Neural cell (in vitro differentiated cells): ENCODE data around the gene CHST11. TPM values are rescaled to one million over a fixed set of nuclear protein-coding genes. Genes with fewer than 3 reads are reported as not detected.
"Not testable (repeated sequence)": the region's sequence is repeated elsewhere in the genome, so short reads cannot be mapped to it uniquely, and the experiment has no call there.

Experiments
- H2AFZ ChIP-seq: fragments of 200-600, 300-800 bp; sonication (generic), shearing (Covaris generic); 2 replicates; pipeline ENCODE4 v1.6.0; 2014; ENCODE audit warnings: low read depth, mild to moderate bottlenecking, antibody characterized with exemption, low read length, moderate library complexity
- H3F3A ChIP-seq: fragments of 200-600 bp; shearing (Covaris generic); 2 replicates; pipeline ENCODE4 v1.6.1; 2016; ENCODE audit warnings: mild to moderate bottlenecking, moderate library complexity, mixed read lengths, antibody characterized with exemption, low read length; ENCODE audit not compliant: insufficient read depth, poor library complexity, severe bottlenecking
- H3K27ac ChIP-seq: fragments of 200-600, 300-800 bp; sonication (generic), shearing (Covaris generic); 2 replicates; pipeline ENCODE4 v1.5.1; 2014; ENCODE audit warnings: mild to moderate bottlenecking, low read length, moderate library complexity
- H3K27me3 ChIP-seq: fragments of 300-800, 200-600 bp; sonication (generic), shearing (Covaris generic); 2 replicates; pipeline ENCODE4 v1.6.0; 2014; ENCODE audit warnings: mild to moderate bottlenecking, low read depth, low read length, moderate library complexity; ENCODE audit not compliant: insufficient read depth
- H3K36me3 ChIP-seq: fragments of 300-800, 200-600 bp; sonication (generic), shearing (Covaris generic); 2 replicates; pipeline ENCODE4 v1.5.1; 2014; ENCODE audit warnings: mild to moderate bottlenecking, antibody characterized with exemption, low read length, moderate library complexity; ENCODE audit not compliant: insufficient read depth
- H3K4me2 ChIP-seq: fragments of 300-800, 200-600 bp; sonication (generic), shearing (Covaris generic); 2 replicates; pipeline ENCODE4 v1.6.0; 2014; ENCODE audit warnings: mild to moderate bottlenecking, low read length
- H3K4me3 ChIP-seq: fragments of 300-800, 200-600 bp; sonication (generic), shearing (Covaris generic); 2 replicates; pipeline ENCODE4 v1.5.1; 2014; ENCODE audit warnings: mild to moderate bottlenecking, low read length, moderate library complexity
- H3K79me2 ChIP-seq: fragments of 200-600 bp; shearing (Covaris generic); replicated peaks from 2 replicates; pipeline ENCODE4 v1.6.0; 2014; ENCODE audit warnings: mild to moderate bottlenecking, low read length, moderate library complexity; ENCODE audit not compliant: insufficient read depth
- H3K9ac ChIP-seq: fragments of 300-800, 200-600 bp; sonication (generic), shearing (Covaris generic); 2 replicates; pipeline ENCODE4 v1.6.1; 2016; ENCODE audit warnings: mild to moderate bottlenecking, low read length, mixed read lengths
- H3K9me2 ChIP-seq: fragments of 200-600 bp; shearing (Covaris generic); 2 replicates; pipeline ENCODE4 v1.6.1; 2016; ENCODE audit warnings: mild to moderate bottlenecking, low read length, mixed read lengths; ENCODE audit not compliant: insufficient read depth
- H3K9me3 ChIP-seq: fragments of 200-600, 300-800 bp; sonication (generic), shearing (Covaris generic); 2 replicates; pipeline ENCODE4 v1.6.1; 2016; ENCODE audit warnings: mild to moderate bottlenecking, mixed run types, low read length, moderate library complexity, mixed read lengths
- H4K20me1 ChIP-seq: fragments of 200-600 bp; shearing (Covaris generic); 2 replicates; pipeline ENCODE4 v1.6.1; 2016; ENCODE audit warnings: mild to moderate bottlenecking, mixed run types; ENCODE audit not compliant: insufficient read depth
- EP300 ChIP-seq: fragments of 450-650 bp; conservative IDR thresholded peaks from 2 replicates; pipeline ENCODE4 v1.6.1; 2014; ENCODE audit warnings: antibody characterized with exemption, mild to moderate bottlenecking, moderate library complexity; ENCODE audit not compliant: poor library complexity, severe bottlenecking
- EZH2 ChIP-seq: fragments of 200-600, 300-800 bp; shearing (Covaris generic), sonication (generic); IDR thresholded peaks from 2 replicates; pipeline ENCODE4 v1.6.1; 2014; ENCODE audit warnings: antibody characterized with exemption, low read length, borderline replicate concordance, mild to moderate bottlenecking; ENCODE audit not compliant: insufficient read depth, poor library complexity, severe bottlenecking
- MXI1 ChIP-seq: fragments of 450-650 bp; conservative IDR thresholded peaks from 2 replicates; pipeline ENCODE4 v1.6.1; 2014; ENCODE audit warnings: antibody characterized with exemption, mild to moderate bottlenecking; ENCODE audit not compliant: poor library complexity, severe bottlenecking
- POLR2AphosphoS5 ChIP-seq: IDR thresholded peaks from 2 replicates; pipeline ENCODE4 v1.6.1; 2012
- RAD21 ChIP-seq: fragments of 450-650 bp; conservative IDR thresholded peaks from 2 replicates; pipeline ENCODE4 v1.6.1; 2014; ENCODE audit warnings: antibody characterized with exemption, mild to moderate bottlenecking, moderate library complexity
- REST ChIP-seq: IDR thresholded peaks from 2 replicates; pipeline ENCODE4 v1.6.1; 2012; ENCODE audit warnings: borderline replicate concordance
- SMC3 ChIP-seq: fragments of 450-650 bp; conservative IDR thresholded peaks from 2 replicates; pipeline ENCODE4 v1.6.1; 2014; ENCODE audit warnings: antibody characterized with exemption, mild to moderate bottlenecking, moderate library complexity; ENCODE audit not compliant: poor library complexity
- TAF1 ChIP-seq: IDR thresholded peaks from 2 replicates; pipeline ENCODE4 v1.6.1; 2012; ENCODE audit warnings: low read depth
- polyA plus RNA-seq: library from polyadenylated mRNA; depleted of rRNA; stranded (reverse); fragments of >200 nt; gene quantifications from 2 replicates; pipeline ENCODE4 v1.2.3, GENCODE V29; 2014
- TF ChIP-seq, protein P1 (sequence below): fragments of 450-650 bp; IDR thresholded peaks from 2 replicates; pipeline ENCODE4 v1.5.1; 2014; ENCODE audit warnings: antibody characterized with exemption, mild to moderate bottlenecking, moderate library complexity; ENCODE audit not compliant: poor library complexity, severe bottlenecking

CHST11 gene
- polyA plus RNA-seq, 1 donor from 2014 or later = 15.0 TPM

DNA sequence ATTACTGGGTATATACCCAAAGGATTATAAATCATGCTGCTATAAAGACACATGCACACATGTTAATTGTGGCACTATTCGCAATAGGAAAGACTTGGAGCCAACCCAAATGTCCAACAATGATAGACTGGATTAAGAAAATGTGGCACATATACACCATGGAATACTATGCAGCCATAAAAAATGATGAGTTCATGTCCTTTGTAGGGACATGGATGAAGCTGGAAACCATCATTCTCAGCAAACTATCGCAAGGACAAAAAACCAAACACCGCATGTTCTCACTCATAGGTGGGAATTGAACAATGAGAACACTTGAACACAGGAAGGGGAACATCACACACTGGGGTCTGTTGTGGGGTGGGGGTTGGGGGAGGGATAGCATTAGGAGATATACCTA lies 117.6 kb downstream of the CHST11 start:
- not testable (repeated sequence) for H3K9ac ChIP-seq, H3K9me2 ChIP-seq, H3K27ac ChIP-seq, H3K79me2 ChIP-seq, H3K4me2 ChIP-seq, H2AFZ ChIP-seq, H3K36me3 ChIP-seq, H4K20me1 ChIP-seq, H3K4me3 ChIP-seq, H3K9me3 ChIP-seq, H3F3A ChIP-seq, H3K27me3 ChIP-seq

GRCh38 chr12:104574758-104575157 lies 118.0 kb downstream of the CHST11 start:
- H3F3A ChIP-seq, H3K9ac ChIP-seq, H3K9me3 ChIP-seq, H3K4me3 ChIP-seq, H3K27me3 ChIP-seq, H3K36me3 ChIP-seq, H4K20me1 ChIP-seq, H3K27ac ChIP-seq, H3K79me2 ChIP-seq, H3K4me2 ChIP-seq, H2AFZ ChIP-seq, H3K9me2 ChIP-seq: not testable (repeated sequence)

GRCh38 chr12:104575442-104576186 lies 118.9 kb downstream of the CHST11 start:
- Histone ChIP-seq H3F3A (no peaks in the 10 kb centered on the region), H3K9ac (no peak overlapping the region), H3K9me3 (no peaks in the 10 kb centered on the region), H3K36me3 (no peaks in the 10 kb centered on the region), H3K27ac (no peak overlapping the region), H4K20me1 (no peaks in the 10 kb centered on the region), H3K79me2 (no peaks in the 10 kb centered on the region), H3K4me3 (no peak overlapping the region), H3K27me3 (no peaks in the 10 kb centered on the region), H3K4me2 (no peak overlapping the region), H2AFZ (no peak overlapping the region), H3K9me2 (no peaks in the 10 kb centered on the region)
- TF ChIP-seq EP300 = no peak
- no peak for TF ChIP-seq POLR2AphosphoS5
- TF ChIP-seq, protein P1, sequence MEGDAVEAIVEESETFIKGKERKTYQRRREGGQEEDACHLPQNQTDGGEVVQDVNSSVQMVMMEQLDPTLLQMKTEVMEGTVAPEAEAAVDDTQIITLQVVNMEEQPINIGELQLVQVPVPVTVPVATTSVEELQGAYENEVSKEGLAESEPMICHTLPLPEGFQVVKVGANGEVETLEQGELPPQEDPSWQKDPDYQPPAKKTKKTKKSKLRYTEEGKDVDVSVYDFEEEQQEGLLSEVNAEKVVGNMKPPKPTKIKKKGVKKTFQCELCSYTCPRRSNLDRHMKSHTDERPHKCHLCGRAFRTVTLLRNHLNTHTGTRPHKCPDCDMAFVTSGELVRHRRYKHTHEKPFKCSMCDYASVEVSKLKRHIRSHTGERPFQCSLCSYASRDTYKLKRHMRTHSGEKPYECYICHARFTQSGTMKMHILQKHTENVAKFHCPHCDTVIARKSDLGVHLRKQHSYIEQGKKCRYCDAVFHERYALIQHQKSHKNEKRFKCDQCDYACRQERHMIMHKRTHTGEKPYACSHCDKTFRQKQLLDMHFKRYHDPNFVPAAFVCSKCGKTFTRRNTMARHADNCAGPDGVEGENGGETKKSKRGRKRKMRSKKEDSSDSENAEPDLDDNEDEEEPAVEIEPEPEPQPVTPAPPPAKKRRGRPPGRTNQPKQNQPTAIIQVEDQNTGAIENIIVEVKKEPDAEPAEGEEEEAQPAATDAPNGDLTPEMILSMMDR = no peak
- no peak for TF ChIP-seq EZH2
- no peak for TF ChIP-seq RAD21
- TF ChIP-seq SMC3 = no peak
- no peak for TF ChIP-seq TAF1
- TF ChIP-seq REST = no peak
- no peak for TF ChIP-seq MXI1
